AG09319 (cell line): ENCODE measurements around the gene SOBP.
"Not testable (repeated sequence)": the region's sequence is repeated elsewhere in the genome, so short reads cannot be mapped to it uniquely, and the experiment has no call there.

Source experiments
- DNase-seq: peaks from one replicate; pipeline ENCODE4 v3.0.0-alpha.2; 2010; ENCODE audit warnings: low read depth; ENCODE audit errors: extremely low read depth
- TF ChIP-seq, protein P1 (sequence below): IDR thresholded peaks from 2 replicates; pipeline ENCODE4 v1.5.1; 2011; ENCODE audit warnings: low read depth, mild to moderate bottlenecking, inconsistent platforms, low read length, moderate library complexity

Gene SOBP

DNA sequence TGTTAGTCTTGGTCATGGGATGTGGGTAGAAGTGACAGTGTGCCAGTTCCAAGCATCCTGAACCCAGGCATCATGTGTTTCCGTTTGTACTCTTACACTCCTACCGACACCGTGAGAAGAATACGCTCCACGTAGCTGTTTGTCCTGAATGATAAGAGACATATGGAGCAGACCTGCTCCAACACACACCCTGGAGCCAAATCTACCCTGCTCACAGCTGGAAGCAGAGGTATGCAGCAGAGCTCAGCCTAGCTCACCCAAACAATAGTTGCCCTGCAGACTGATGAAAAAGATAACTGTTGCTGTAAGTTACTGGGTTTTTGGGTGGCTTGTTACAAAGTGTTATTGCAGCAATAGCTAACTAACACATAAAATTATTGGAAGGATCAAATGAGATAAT lies 16.3 kb upstream of the SOBP start:
- no peak for DNase-seq
- TF ChIP-seq, protein P1, sequence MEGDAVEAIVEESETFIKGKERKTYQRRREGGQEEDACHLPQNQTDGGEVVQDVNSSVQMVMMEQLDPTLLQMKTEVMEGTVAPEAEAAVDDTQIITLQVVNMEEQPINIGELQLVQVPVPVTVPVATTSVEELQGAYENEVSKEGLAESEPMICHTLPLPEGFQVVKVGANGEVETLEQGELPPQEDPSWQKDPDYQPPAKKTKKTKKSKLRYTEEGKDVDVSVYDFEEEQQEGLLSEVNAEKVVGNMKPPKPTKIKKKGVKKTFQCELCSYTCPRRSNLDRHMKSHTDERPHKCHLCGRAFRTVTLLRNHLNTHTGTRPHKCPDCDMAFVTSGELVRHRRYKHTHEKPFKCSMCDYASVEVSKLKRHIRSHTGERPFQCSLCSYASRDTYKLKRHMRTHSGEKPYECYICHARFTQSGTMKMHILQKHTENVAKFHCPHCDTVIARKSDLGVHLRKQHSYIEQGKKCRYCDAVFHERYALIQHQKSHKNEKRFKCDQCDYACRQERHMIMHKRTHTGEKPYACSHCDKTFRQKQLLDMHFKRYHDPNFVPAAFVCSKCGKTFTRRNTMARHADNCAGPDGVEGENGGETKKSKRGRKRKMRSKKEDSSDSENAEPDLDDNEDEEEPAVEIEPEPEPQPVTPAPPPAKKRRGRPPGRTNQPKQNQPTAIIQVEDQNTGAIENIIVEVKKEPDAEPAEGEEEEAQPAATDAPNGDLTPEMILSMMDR, result no peak

DNA sequence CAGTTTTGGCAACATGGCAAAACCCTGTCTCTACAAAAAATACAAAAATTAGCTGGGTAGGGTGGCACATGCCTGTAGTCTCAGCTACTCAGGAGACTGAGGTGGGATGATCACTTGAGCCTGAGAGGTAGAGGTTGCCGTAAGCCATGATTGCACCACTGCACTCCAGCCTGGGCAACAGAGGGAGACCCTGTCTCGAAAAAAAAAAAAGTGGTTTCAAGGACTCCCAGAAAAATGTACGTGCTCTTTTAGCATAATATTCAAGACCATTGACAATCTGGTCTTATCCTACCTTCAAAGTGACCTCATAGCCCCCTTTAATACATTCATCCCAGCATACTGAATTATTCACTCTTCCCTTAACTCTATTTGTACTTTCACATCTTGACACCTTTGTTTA lies 14.6 kb upstream of the SOBP start:
- not testable (repeated sequence) for DNase-seq

DNA sequence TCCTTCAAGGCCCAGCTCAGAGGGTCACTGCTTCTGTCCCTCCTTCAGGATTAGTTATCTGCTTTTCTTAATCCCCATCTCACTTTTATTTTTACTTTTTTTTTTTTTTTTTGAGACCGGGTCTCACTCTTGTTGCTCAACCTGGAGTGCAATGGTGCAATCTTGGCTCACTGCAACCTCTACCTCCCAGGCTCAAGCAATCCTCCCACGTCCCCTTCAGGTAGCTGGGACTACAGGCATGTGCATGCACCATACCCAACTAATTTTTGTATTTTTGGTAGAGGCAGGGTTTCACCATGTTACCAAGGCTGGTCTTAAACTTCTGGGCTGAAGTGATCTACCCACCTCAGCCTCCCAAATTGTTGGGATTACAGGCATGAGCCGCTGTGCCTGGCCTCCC lies 14.1 kb upstream of the SOBP start:
- DNase-seq, result not testable (repeated sequence)

DNA sequence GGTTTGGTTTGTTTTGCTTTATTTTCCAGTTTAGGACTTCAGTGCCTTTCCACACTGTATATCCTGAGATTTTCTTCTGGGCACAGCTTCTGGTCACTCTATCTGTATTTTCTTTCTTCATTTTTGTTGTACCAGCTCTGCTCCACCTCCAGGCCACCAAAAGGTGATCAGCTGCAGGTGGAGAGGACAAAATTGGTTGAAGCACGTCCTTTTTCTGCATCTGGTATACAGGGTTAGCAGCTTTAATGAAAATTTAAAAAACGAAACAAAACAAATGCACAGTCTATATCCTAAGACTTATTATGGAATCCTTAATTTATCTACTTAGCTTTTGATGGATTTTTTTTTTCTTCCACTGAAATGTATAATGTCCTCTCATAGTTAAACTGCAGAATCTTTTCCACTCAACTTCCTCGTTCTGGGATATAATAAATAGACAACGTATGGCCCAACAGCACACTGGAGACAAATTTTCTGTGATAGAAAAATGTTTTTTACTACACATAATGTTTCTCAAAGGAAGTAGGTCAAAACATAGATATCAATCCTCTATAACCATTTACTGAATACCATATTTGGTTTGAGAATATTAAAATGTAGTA lies 10.7 kb upstream of the SOBP start:
- no peak for DNase-seq
- TF ChIP-seq, protein P1, result no peak

DNA sequence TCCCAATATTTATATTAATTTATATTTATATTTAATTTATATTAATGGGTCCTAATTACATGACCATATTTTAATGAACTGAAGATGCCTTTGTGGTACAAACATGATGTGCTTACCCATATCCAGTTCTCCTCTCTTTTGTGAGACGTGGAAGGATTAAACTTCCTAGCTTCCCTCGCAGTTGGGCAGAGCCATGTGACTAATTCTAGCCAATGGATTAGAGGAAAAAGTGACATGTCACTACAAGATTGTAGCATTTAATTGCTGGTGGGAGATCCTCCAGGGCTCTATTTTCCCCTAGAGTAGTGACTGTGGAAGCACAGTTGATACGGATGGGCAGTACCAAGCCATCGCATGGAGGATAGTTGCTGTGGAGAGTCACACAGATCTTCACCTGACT lies 4.8 kb upstream of the SOBP start:
- no peak for DNase-seq
- TF ChIP-seq, protein P1, result no peak

DNA sequence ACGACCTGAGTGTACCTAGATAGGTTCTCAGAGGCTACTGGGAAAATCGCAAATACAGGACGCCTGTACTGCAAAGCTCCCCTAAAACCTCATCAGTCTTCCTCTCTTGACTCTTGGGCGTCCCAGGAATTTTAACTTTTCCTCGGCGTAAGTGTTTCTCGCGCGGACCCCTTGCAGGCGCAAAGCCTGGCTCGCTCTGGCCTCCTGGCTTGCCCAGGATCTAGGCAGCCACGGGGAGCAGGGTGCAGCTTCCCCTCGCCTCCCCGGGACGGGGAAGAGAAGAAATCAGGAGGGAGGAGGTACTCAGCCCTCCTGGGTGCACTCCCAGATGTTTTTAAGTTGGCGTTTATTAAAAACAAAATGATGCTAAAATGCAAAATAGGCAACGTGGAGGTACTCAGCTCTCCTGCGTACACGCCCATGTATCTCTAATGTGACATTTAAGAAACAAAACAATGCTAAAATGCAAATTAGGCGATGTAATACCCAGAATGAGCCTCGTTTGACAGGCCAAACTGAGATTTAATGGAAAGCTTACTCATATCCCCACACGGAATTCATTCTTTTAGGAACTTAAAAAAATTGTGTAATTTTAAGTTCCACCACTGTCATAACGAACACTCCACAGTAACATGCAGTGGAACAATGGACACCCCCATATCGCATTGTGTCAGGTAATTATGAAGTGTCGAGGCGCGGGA lies 1.6 kb upstream of the SOBP start:
- DNase-seq, result no peak
- TF ChIP-seq, protein P1, result no peak

DNA sequence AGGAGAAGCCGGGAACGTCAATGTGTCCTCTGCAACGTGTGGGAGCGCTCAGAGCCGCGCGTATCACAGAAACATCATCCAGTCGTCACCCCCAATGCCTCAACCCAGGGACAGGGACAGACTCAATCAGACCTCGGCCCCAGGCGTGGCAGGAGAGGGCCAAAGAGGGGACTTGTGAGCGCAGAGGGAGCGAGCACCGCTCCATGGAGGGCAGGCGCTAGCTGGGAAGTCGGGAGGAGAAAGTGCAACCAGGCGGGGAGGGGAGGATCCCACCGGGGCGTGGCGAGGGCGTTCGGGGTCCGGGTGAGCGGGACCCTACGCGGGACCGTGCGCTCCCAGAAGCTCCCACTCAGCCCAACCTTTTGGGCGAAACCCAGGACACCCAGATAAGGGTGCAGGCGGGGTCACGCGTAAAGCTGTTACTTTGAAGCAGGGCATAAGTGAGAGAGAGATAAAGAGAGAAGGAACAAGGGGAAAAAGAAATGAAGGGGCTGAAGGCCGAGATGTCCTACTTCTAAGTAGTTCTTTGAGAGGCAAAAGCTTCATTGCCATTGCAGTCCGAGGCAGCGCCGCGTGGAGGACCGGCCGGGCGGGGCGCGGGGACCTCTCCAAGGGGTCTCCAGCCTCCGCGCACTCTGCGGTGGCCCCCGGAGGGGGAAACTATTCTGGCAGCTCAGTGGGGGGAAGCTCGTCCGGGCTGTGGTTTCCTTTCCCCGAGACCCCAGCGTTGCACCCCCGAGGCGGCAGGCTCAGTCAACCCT lies 862 bp upstream of the SOBP start:
- TF ChIP-seq, protein P1, result no peak; the same call in 1 of the 2 replicates
- no peak for DNase-seq

DNA sequence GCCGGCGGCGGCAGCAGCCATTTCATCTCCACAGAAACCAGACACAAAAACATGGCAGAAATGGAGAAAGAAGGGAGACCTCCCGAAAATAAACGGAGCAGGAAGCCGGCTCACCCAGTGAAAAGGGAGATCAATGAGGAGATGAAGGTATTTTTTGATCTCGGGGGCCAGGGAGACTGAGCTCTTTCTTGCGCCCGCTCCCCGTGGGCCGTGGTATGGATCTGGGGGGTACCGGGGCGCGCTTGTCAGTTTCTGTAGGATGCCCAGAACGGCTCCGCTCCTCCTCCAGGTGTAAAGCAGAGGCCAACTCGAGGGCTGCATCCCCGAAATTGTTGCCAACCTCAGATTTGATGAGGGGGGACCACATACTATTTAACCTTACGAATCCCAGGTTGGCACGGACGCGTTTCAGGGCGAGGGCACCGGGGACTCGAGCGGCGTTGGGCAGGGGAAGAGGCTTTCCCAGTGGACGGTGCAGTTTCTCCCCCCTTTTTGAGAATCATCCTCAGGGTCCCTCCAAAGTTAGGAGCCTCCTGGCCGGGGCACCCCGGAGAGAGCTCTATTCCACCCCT lies 735 bp downstream of the SOBP start:
- DNase-seq, result no peak
- TF ChIP-seq, protein P1, result no peak
